GM21390 (cell line): ENCODE results near the gene LPAR2.
"Not testable (repeated sequence)": the region's sequence is repeated elsewhere in the genome, so short reads cannot be mapped to it uniquely, and the experiment has no call there.

Source experiments
- ATAC-seq: cut with Tn5 transposase; IDR thresholded peaks from one replicate; pipeline ENCODE4 v1.9.1; 2021; ENCODE audit not compliant: unreplicated experiment

Gene LPAR2

DNA sequence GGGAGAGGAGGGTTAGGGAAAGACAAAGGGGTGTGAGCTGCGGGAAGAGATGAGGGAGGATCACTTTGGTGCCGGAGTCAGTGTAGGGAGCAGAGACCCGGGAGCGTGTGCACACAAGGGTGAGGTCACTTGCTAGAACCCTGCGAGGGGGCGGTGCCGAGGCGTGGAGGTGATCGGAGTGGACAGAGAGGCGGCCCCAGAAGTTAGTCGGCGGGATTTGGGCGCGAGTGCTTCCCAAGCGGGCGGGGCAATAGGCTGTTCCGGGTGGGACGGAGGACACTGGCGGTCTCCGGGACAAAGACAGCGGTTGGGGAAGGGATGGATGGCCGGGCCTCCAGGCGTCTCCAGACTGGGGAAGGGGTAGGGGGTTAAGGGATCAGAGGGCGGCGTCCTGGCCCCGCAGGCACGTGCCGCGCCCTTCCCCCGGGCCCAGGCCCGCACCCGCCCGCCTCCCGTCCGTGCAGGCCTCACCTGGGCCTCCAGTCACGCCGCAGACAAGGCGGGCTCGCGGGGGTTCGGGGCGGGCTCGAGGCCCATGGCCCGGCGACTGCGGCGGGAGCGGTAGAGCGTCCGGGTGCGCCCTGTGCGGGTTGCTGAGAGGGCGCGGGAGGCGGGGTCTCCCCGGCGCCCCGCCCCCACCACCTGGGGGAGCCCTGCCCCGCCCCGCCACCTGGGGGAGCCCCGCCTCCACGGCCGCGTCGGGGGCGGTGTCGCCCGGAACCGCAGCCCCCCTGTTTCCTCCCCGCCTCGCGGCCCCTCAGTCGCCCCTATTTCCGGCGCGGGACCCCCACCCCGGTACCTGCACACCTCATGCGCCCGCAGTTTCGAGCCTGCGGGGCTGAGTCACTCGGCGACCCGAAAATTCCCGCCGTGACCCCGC, at the start of gene LPAR2:
LPAR2 (minus strand) TSS at position 600 of the 880 bp plus-strand sequence. CDS start 945 bp downstream, outside the sequence.
- peak; percentile 59 for ATAC-seq

- no peak for ATAC-seq
Measured at GRCh38 chr19:19677579-19677978, 49.6 kb upstream of the LPAR2 start.

GRCh38 chr19:19674315-19674714, 46.3 kb upstream of the LPAR2 start:
- no peak for ATAC-seq

DNA sequence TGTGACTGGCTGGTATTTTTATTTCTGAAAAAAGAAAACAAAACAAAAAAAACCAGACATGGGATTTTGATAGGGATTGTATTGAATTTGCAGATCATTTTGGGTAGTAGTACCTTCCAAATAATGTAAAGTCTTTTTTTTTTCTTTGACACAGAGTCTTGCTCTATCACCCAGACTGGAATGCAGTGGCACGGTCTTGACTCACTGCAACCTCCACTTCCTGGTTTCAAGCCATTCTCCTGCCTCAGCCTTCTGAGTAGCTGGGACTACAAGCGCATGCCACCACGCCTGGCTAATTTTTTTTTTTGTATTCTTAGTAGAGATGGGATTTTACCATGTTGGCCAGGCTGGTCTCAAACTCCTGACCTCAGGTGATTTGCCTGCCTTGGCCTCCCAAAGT, 44.8 kb upstream of the LPAR2 start:
- no peak for ATAC-seq

- no peak for ATAC-seq
Measured at GRCh38 chr19:19670070-19670551, 42.1 kb upstream of the LPAR2 start.

DNA sequence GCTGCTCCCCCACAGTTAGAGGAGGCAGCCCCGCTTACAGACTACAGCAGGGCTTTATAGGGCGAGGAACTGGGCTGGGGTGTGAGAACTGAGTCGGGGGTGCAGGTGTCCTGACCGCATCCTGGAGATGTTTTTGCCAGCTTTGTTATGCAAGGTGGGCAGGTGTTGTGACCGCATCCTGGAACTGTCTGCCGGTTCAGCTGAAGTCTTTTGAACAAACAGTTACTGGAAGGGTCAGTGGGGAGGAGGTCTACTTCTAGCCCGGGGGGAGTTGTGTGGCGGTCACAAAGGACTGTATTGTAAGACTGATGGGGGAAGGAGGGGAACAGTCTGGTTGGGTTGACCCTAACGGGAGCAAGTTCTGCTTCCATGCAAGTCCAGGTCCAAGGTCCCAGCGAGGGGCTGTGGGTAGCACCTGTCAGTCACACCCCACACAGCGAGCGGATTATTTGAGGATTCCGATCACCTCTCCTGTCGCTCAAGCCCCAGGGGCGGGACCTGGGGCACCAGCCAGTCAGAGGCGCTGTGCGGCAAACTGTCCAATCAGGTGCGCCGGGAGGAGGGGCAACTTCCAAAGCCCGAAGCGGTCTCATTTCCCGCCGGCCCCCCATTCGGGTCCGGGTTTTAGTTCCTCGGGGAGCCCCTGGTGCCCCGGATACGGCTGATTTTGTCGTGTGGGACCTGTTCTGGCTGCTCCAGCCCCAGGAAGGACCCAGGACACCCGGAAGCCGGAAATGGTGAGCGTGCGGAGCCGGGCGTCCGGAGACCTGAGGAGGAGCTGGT, 40.4 kb upstream of the LPAR2 start, which contains the start of gene ZNF101:
ZNF101 (plus strand) TSS at position 610 of the 783 bp plus-strand sequence; CDS start at position 735, 125 bp downstream.
- ATAC-seq = peak; percentile 64

DNA sequence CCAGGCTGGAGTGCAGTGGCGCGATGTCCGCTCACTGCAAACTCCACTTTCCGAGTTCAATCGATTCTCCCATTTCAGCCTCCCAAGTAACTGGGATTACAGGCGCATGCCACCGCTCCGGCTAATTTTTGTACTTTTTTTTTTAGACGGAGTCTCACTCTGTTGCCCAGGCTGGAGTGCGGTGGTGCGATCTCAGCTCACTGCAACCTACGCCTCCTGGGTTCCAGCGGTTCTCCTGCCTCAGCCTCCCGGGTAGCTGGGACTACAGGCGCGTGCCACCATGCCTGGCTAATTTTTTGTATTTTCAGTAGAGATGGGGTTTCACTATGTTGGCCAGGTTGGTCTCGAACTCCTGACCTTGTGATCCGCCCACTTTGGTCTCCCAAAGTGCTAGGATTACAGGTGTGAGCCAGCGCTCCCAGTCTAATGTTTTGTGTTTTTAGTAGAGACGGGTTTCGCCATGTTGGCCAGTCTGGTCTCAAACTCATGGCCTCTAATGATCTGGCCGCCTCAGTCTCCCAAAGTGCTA, 37.5 kb upstream of the LPAR2 start:
- ATAC-seq = not testable (repeated sequence)

DNA sequence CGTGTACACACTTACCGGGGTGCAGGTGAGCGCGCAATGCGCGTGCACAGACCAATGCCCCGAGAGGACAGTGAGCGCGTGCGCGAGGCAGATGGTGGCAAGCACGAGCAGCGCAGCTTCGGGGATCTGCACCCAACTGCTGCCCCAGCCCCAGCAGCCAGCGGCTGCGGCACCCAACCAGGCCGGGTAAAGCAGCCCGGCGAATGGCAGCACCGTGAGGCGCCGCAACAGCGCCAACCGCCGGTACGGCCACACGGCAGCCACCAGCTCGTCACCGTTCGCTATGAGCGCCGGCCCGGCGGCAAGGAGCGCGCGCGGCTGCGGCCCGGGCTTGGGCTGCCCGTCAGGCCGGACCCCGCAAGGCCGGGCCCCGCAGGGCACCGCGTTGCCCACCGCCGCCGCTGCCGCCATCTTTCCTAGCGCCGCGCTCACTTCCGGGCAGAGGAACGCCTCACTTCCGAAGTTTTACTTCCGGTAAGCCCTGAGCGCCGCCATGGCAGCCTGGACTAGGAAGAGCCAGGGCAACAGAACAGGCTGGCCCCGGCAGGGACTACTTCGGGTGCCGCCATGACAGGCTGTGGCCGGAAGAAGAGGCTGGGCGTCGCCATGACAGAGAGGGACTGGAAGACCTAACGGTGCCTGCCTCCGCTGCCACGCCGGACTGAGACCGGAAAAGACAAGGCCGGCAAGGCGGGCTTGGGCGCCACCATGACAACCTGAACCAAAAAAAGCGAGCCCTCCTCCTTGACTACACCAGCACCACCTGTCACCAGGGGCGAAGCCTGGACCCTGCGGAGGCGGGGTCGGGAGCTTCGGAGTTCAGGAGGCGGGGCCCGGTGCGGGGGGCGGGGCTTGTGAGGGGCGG, 35.5 kb upstream of the LPAR2 start, which contains the start of gene ATP13A1:
ATP13A1 (minus strand) TSS at position 421 of the 865 bp plus-strand sequence; CDS start at position 411, 10 bp downstream.
- ATAC-seq = peak; percentile 69

- ATAC-seq = no peak
Measured at GRCh38 chr19:19662871-19663255, 34.8 kb upstream of the LPAR2 start.

- ATAC-seq = no peak
Measured at GRCh38 chr19:19662344-19662743, 34.3 kb upstream of the LPAR2 start.

- peak; percentile 42 for ATAC-seq
Measured at GRCh38 chr19:19661675-19662251, 33.7 kb upstream of the LPAR2 start.

DNA sequence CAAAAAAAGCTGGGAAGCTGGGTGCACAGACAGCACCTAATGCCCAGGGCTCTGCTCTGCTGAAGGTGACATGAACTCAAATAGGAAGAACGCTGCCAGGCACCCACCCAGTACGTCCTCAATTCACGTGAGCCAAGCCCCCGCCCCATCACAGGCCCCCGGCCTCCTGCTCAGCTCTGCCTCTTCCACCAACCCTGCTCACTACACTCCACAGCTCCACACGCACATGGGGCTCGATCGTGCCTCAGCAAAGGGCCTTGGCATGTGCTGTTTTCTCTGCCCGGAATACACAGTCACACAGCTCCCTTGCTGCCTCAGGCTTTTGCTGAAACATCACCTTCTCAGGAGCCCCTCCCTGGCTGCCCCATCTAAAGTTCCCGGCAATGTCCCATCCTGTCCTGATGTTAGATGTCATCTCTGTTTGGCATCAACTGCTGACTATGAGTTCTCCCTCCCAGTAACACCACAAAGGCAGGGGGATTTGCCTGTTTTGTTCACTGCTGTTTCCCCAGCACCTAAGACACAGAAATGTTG, 33.2 kb upstream of the LPAR2 start:
- no peak for ATAC-seq

GRCh38 chr19:19659646-19660245, 31.7 kb upstream of the LPAR2 start:
- no peak for ATAC-seq

GRCh38 chr19:19657397-19657783, 29.4 kb upstream of the LPAR2 start:
- no peak for ATAC-seq

GRCh38 chr19:19656451-19657396, 28.7 kb upstream of the LPAR2 start:
- no peak for ATAC-seq

DNA sequence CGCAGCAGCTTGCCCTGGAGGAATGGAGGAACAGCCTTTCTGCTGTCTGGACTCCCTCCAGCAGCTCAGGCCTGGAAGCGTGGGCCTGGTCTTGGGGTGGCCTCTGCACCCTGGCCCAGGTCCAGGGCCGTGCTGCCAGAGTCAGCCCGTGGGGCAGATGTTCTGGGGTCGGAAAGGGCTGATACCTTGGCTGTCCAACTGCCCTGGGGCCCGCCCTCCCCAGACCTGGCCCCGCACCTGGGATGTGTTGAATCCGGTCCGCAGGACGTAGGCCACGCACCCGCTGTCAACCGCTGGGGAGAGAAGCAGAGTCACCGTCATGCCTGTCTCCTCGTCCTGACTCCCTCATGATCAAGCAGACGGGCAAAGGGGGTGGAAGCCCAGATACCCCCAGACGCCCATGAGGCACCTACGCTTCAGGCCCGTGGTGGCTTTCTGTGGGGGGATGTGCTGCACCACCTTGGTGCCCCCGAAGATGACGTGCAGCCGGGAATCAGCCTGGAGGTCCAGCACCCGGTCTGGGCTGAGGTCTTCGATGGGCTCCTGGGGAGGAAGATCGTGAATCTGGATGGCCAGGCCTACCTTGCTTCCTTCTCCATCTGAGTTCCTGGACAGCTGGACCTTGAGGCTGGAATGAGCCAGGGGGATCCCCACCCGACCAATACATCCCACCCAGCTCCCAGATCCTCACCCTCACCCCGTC, 27.8 kb upstream of the LPAR2 start:
- no peak for ATAC-seq

DNA sequence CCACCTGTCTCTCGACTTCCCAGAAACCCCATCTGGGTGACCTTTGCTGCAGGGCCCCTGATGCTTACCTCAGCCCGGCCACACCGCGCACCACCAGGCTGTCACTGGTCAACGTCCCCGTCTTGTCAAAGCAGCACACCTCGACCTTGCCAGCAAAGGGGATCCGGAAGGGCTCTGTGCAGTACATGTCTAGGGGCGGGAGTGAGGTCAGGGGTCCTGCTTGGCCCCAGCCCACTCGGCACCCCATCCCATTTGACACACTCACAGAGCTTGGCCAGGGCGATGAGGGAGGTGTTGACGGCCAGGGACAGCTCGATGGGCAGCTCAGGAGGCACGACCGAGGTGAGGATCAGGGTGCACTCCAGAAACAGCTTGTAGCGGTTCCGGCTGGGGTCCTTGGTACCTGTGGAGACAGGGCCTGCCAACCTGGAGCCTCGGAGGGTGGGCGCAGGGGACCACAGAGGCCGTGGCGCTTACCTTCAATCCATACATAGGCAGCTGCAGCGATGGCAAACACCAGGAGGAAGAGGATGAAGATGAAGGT, 27.1 kb upstream of the LPAR2 start:
- ATAC-seq = no peak
